T-cell (primary cell): ENCODE results near the gene ZCCHC14. TPM values are rescaled to one million over a fixed set of nuclear protein-coding genes. Genes with fewer than 3 reads are reported as not detected.

ENCODE experiments used
- ATAC-seq, 4 experiments: fragments of 200-7000 bp in 3 of 4; fragments of 150-1000 bp in 1 of 4; cut with Tn5 transposase; replicated peaks in 1 of 4; 1 replicate in 3 of 4; 2 replicates in 1 of 4; pipeline ENCODE4 v1.10.0; 2021; ENCODE audit warnings: moderate library complexity in 3 of 4, mild to moderate bottlenecking in 2 of 4, moderate number of reproducible peaks in 1 of 4
- CTCF ChIA-PET, 2 donors: fragments of 300-600 bp; sonication (Branson Sonifier 250); formaldehyde crosslinking; loops; one replicate each; lab custom pipeline; 2022; ENCODE audit warnings: antibody characterized with exemption in 2 of 2; lab: Charles Lee
- POLR2A ChIA-PET, 2 donors: fragments of 300-600 bp; sonication (Branson Sonifier 250); formaldehyde crosslinking; loops; one replicate each; lab custom pipeline; 2022; ENCODE audit warnings: antibody characterized with exemption in 2 of 2; lab: Charles Lee
- DNase-seq, 35 experiments: peaks; one replicate each; pipeline versions ENCODE4 v3.0.0 to v3.0.0-alpha.2; 2013 to 2023
- H3K27ac ChIP-seq: one replicate; pipeline ENCODE4 v1.5.1; 2013; ENCODE audit warnings: low read length
- H3K27me3 ChIP-seq, 2 experiments: replicated peaks in 1 of 2; 1 replicate in 1 of 2; 2 replicates in 1 of 2; pipeline versions ENCODE4 v1.6.1 to v1.7.0; 2013; ENCODE audit warnings: low read length in 1 of 2, mixed read lengths in 1 of 2; ENCODE audit not compliant: control insufficient read depth in 2 of 2, insufficient read depth in 2 of 2; ENCODE audit errors: extremely low read depth in 1 of 2
- H3K36me3 ChIP-seq, 2 donors: 1 replicate in 1 of 2; 2 replicates in 1 of 2; pipeline versions ENCODE4 v1.6.1 to v1.7.0; 2013; ENCODE audit warnings: low read length in 1 of 2; ENCODE audit not compliant: control insufficient read depth in 2 of 2, insufficient read depth in 1 of 2; ENCODE audit errors: extremely low read depth in 1 of 2
- H3K4me1 ChIP-seq, 2 experiments: 1 replicate in 1 of 2; 2 replicates in 1 of 2; pipeline versions ENCODE4 v1.6.1 to v1.7.0; 2013; ENCODE audit warnings: low read length in 2 of 2, mixed read lengths in 1 of 2; ENCODE audit not compliant: insufficient read depth in 2 of 2, control insufficient read depth in 1 of 2; ENCODE audit errors: extremely low read depth in 1 of 2
- H3K4me3 ChIP-seq, 2 donors: 1 replicate in 1 of 2; 2 replicates in 1 of 2; pipeline versions ENCODE4 v1.5.1 to v1.7.0; 2013; ENCODE audit warnings: mild to moderate bottlenecking in 2 of 2, low read length in 1 of 2, moderate library complexity in 1 of 2; ENCODE audit not compliant: control insufficient read depth in 1 of 2; ENCODE audit errors: extremely low read depth in 1 of 2
- H3K9me3 ChIP-seq: 2 replicates; pipeline ENCODE4 v1.7.0; 2013
- H3K27ac Mint-ChIP-seq, 2 donors: one replicate each; pipeline ENCODE4 v1.8.0; 2020 to 2021; ENCODE audit warnings: mild to moderate bottlenecking in 2 of 2, mixed read lengths in 2 of 2
- H3K27me3 Mint-ChIP-seq, 2 donors: one replicate each; pipeline ENCODE4 v1.8.0; 2021 to 2022; ENCODE audit warnings: mixed read lengths in 2 of 2
- H3K36me3 Mint-ChIP-seq: one replicate; pipeline ENCODE4 v1.8.0; 2021; ENCODE audit warnings: mixed read lengths
- H3K4me1 Mint-ChIP-seq, 3 donors: one replicate each; pipeline ENCODE4 v1.8.0; 2020 to 2022; ENCODE audit warnings: mixed read lengths in 3 of 3, mild to moderate bottlenecking in 1 of 3
- H3K4me3 Mint-ChIP-seq, 3 donors: one replicate each; pipeline ENCODE4 v1.8.0; 2020 to 2022; ENCODE audit warnings: mild to moderate bottlenecking in 3 of 3, mixed read lengths in 3 of 3, moderate library complexity in 3 of 3
- H3K9me3 Mint-ChIP-seq, 3 donors: one replicate each; pipeline ENCODE4 v1.8.0; 2020 to 2022; ENCODE audit warnings: mixed read lengths in 3 of 3
- WGBS: methylation state at CpG from one replicate; pipeline ENCODE4 v1.1.5; 2013; ENCODE audit warnings: missing lambda C conversion rate; ENCODE audit not compliant: insufficient coverage; 5-methylcytosine and 5-hydroxymethylcytosine counted together
- total RNA-seq, 35 experiments: library from RNA in 6 of 35; stranded (reverse) in 6 of 35; fragments of 120-200 nt in 1 of 35; gene quantifications; one replicate each; pipeline versions ENCODE4 v1.2.1 to v1.2.4 and lab custom pipeline; 2013 to 2026

Gene ZCCHC14
- total RNA-seq, 5 donors from 2014 or later (not counting 1 experiment from before 2014, with no cell fraction given), result 23.7 to 32.6 (median 27.3) TPM

DNA sequence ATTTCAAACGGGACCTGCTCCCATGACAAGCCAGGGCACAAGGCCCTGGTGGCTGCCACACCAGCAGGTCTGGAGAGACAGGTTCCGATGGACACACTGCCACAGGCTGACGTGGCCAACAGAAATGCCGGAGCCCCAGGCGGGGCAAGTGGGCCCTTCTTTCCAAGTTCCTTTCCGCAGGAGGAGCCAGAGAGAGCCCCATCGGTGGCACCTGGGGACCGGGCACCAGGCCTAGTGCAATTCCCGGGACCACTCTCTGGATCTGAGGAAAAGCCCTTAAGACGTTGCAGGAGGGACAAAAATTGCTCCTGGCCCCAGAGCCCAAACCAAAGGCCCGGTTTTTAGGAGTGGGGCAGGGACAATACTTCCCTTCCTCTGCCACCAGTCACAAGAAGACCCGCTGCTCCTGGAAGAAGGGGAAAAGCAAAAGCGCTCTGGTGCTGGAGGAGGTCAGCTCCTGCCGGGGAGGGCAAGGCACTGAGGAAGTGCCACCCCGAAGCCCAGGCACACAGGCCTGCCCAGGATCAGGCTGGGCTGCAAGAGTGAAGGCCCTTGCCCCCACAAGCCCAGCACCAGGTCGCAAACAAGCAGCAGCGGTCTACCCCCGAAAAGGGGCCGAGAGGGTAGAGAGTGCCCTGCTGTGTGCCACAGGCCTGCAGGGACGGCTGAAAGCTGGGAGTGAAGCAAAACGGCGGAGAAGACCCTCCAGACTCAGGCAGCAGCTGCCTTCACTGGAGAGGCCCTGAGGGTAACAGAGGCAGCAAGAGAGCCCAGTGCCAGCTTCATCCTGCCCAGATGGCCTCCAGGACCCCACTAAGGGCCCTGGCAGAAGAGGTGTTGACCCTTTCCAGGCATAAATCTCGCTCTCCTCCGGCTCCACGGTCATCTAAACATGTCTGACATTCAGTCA is 71.6 kb downstream of the ZCCHC14 start:
- Mint-ChIP-seq H3K27me3 (no peaks in the 10 kb centered on the region), H3K36me3 (peaks cover 33% of the 10 kb centered on the region), H3K4me3 (no peak overlapping the region), H3K27ac (no peak overlapping the region), H3K4me1 (peaks cover 0 to 1% (median under 1%) of the 10 kb centered on the region in 3 donors), H3K9me3 (no peaks in the 10 kb centered on the region)
- peaks cover 5 to 42% of the 10 kb centered on the region in 2 donors for H3K36me3 ChIP-seq
- 95% methylated on average over 20 of the region's 25 CpGs for WGBS
- H3K9me3 ChIP-seq, result no peaks in the 10 kb centered on the region
- H3K27ac ChIP-seq, result no peak overlapping the region
- no peaks in the 10 kb centered on the region for H3K27me3 ChIP-seq
- ATAC-seq, result no peak
- no peak overlapping the region for H3K4me3 ChIP-seq
- no peak for DNase-seq
- no peaks in the 10 kb centered on the region for H3K4me1 ChIP-seq
- POLR2A ChIA-PET, result no interaction called here
- CTCF ChIA-PET, result interaction anchor here in 1 of 2 donors (0.7 kb wide), 1 partner anchor 25 kb away, joined by 3 read pairs; no protein-coding TSS in a partner anchor

DNA sequence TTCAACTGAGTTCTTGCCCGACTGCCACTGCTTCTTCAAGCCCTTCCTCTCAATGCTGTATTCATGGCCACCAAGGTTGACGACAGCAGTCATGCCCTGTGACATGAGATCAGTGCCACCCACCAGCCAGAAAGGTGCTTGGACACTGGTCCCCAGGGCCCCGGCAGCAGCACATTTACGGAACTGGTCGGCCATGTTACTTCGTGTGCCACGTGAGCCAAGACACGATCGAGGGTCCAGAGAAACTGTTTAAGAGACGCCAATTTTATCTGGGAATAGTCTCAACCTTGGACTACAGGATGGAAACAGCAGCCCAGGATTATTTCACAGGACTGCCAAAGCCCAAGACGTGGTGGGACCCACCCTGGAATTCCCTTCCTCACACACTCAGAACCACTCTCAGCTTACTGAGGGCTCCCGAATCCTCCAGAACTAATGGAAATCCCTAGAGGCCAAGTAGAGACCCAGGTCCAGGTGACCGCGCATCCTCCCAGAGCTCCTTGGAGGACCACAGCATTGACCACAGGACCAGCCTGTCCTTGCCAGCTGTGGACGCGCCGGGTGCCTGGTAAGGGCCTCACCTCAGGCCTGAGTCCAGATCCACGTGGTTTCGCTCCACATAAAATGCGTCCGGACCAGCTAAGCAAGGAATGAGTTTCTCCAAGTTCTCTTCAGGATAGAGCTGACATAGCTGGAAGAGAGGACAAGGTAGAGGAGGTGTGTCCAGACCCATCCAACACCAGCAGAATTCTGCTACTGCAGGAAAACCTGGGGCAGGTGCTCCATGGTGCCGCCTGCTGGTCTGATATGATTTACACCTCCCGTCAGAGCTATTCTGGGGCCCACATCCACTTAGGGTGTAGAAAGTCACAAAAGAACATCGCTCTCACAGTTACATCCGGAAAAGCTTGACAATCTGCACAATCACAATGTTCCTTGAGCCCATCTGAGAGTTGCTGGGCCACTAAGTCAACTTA is 72.5 kb downstream of the ZCCHC14 start:
- ChIA-PET POLR2A (no interaction called here), CTCF (no interaction called here)
- Histone ChIP-seq H3K4me1 (no peaks in the 10 kb centered on the region), H3K27me3 (no peaks in the 10 kb centered on the region), H3K36me3 (peaks cover 8 to 45% of the 10 kb centered on the region in 2 donors), H3K27ac (no peak overlapping the region), H3K9me3 (no peaks in the 10 kb centered on the region), H3K4me3 (no peak overlapping the region)
- Mint-ChIP-seq H3K4me1 (no peaks in the 10 kb centered on the region), H3K4me3 (no peak overlapping the region), H3K27ac (no peak overlapping the region), H3K36me3 (peaks cover 38% of the 10 kb centered on the region), H3K9me3 (no peaks in the 10 kb centered on the region), H3K27me3 (no peaks in the 10 kb centered on the region)
- WGBS, result 96% methylated on average over 22 of the region's 25 CpGs
- DNase-seq (no peak), ATAC-seq (no peak)

DNA sequence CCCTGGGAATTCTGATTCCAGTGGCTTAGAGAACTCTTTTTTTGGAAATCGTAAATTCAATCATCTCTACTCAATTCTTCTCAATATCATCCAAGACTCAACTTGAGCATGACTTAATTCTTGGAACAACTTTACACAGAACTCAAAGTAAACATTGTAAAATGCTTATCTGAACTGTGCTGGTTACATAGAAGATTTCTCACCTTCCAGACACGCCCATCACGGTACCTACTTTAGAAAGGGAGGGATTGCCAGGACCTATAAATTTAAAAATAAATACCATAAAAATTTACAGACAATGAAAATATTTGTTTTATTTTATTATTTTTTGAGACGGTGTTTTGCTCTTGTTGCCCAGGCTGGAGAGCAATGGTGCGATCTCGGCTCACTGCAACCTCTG is 74.2 kb downstream of the ZCCHC14 start:
- Mint-ChIP-seq H3K4me3 (no peak overlapping the region), H3K9me3 (no peaks in the 10 kb centered on the region), H3K4me1 (no peaks in the 10 kb centered on the region), H3K36me3 (peaks cover 41% of the 10 kb centered on the region), H3K27me3 (no peaks in the 10 kb centered on the region), H3K27ac (no peak overlapping the region)
- H3K4me1 ChIP-seq, result no peaks in the 10 kb centered on the region
- DNase-seq (no peak), ATAC-seq (no peak)
- POLR2A ChIA-PET, result no interaction called here
- no peak overlapping the region for H3K27ac ChIP-seq
- peaks cover 8 to 53% of the 10 kb centered on the region in 2 donors for H3K36me3 ChIP-seq
- no peak overlapping the region for H3K4me3 ChIP-seq
- CTCF ChIA-PET, result no interaction called here
- WGBS, result no CpG with 5 or more reads among the region's 6 CpGs
- H3K9me3 ChIP-seq, result no peaks in the 10 kb centered on the region
- no peaks in the 10 kb centered on the region for H3K27me3 ChIP-seq

DNA sequence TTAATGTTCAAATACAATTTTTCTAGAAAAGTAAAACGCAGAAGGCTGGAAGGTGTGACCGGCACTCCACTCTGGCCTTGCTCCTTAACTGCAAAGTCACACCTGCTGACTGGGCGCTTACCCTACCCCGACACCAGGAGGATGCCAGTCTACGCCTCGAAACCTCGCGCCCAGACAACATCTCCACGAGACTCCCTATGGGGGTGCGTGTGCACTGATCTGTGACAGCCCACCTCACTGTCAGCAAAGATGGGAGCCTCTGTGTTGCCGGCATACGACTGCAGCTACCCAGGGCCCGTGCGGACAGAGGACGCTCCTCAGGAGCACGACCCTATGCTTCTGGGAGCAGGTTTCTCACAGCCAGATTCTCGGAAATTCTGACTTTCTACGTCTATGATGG is 74.6 kb downstream of the ZCCHC14 start:
- Histone ChIP-seq H3K36me3 (peaks cover 8 to 49% of the 10 kb centered on the region in 2 donors), H3K4me1 (no peaks in the 10 kb centered on the region), H3K27me3 (no peaks in the 10 kb centered on the region), H3K9me3 (no peaks in the 10 kb centered on the region), H3K27ac (no peak overlapping the region), H3K4me3 (no peak overlapping the region)
- Mint-ChIP-seq H3K4me1 (no peaks in the 10 kb centered on the region), H3K27ac (no peak overlapping the region), H3K9me3 (no peaks in the 10 kb centered on the region), H3K27me3 (no peaks in the 10 kb centered on the region), H3K4me3 (no peak overlapping the region), H3K36me3 (peaks cover 44% of the 10 kb centered on the region)
- CTCF ChIA-PET, result no interaction called here
- POLR2A ChIA-PET, result no interaction called here
- ATAC-seq (no peak), DNase-seq (no peak)
- 95% methylated on average over 16 of the region's 18 CpGs for WGBS

DNA sequence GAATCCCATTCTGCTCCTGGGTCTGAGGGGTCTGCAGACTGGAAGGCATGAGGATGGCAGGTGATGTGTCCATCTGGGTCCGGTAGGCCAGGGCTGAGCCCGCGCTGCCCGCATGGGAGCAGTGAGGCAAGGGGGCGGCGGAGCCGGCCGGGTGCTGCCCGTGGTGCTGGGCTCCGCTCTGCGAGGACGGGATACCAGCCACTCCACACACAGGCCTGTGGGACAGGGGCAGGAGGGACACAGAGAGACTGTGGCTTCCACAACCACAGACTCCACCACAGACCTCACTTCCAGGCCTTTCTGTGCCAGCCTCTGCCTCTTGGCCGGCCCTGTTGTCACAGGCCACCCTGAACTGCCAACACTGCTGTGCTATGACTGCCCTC is 75.3 kb downstream of the ZCCHC14 start:
- Mint-ChIP-seq H3K9me3 (no peaks in the 10 kb centered on the region), H3K4me3 (no peak overlapping the region), H3K27ac (no peak overlapping the region), H3K27me3 (no peaks in the 10 kb centered on the region), H3K36me3 (peaks cover 41% of the 10 kb centered on the region), H3K4me1 (no peaks in the 10 kb centered on the region)
- Histone ChIP-seq H3K4me3 (no peak overlapping the region), H3K27ac (no peak overlapping the region), H3K9me3 (no peaks in the 10 kb centered on the region), H3K27me3 (no peaks in the 10 kb centered on the region), H3K4me1 (no peaks in the 10 kb centered on the region), H3K36me3 (peaks cover 8 to 49% of the 10 kb centered on the region in 2 donors)
- no peak for DNase-seq
- ChIA-PET CTCF (interaction anchor here (1.3 to 1.4 kb wide), 2 partner anchors 218 kb away, joined by 11 to 19 read pairs; no protein-coding TSS in a partner anchor), POLR2A (no interaction called here)
- WGBS, result 97% methylated on average over 12 of the region's 13 CpGs
- no peak for ATAC-seq
